Kidney glomerular epithelial cell (primary cell): Measurements from ENCODE around the gene PIGO.

ENCODE experiments used
- DNase-seq: peaks from one replicate; lab custom pipeline; 2025; lab: John Stamatoyannopoulos, UW

PIGO gene

GRCh38 chr9:35096035-35096849 lies at the start of gene PIGO:
Gene PIGO (minus strand): TSS chr9:35096591. CDS start chr9:35095565, 1,026 bp downstream.
- DNase-seq, result peak; percentile 59

- no peak for DNase-seq
Observed at GRCh38 chr9:35142037-35142436, 45.6 kb upstream of the PIGO start.

GRCh38 chr9:35140093-35140492 lies 43.7 kb upstream of the PIGO start:
- DNase-seq, result no peak

DNA sequence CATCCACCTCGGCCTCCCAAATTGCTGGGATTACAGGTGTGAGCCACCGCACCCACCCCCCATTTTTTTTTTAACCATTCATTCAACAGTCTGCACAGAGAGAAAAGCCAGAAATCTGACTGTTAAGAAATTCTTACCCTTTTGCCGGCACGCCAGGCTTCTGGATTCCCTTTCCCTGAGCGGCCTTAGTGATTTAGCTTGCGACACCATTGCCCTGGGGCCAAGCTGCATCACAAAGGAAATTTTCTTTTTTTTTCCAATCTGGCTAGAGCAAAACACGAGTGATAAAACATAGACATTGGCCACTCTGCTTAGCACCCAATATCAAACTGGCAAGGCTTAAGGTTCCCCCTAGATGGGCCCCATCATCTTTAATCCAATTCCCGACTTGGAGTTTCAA lies 40.5 kb upstream of the PIGO start:
- DNase-seq, result no peak

- DNase-seq, result no peak
Observed at GRCh38 chr9:35135988-35136387, 39.6 kb upstream of the PIGO start.

DNA sequence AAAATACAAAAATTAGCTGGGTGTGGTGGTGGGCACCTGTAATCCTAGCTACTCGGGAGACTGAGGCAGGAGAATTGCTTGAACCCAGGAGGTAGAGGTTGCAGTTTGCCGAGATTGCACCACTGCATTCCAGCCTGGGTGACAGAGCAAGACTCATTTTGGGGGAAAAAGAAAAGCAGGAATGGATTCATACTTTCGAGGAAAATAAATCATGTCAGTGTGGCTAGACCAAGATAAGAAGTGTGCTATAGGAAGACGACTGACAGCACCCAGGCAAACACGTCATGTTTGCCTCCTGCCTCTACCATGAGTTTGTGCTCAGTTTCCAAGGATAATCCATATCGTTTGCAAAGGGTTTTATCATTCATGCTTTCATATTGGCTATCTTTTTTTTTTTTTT lies 38.5 kb upstream of the PIGO start:
- DNase-seq, result no peak

DNA sequence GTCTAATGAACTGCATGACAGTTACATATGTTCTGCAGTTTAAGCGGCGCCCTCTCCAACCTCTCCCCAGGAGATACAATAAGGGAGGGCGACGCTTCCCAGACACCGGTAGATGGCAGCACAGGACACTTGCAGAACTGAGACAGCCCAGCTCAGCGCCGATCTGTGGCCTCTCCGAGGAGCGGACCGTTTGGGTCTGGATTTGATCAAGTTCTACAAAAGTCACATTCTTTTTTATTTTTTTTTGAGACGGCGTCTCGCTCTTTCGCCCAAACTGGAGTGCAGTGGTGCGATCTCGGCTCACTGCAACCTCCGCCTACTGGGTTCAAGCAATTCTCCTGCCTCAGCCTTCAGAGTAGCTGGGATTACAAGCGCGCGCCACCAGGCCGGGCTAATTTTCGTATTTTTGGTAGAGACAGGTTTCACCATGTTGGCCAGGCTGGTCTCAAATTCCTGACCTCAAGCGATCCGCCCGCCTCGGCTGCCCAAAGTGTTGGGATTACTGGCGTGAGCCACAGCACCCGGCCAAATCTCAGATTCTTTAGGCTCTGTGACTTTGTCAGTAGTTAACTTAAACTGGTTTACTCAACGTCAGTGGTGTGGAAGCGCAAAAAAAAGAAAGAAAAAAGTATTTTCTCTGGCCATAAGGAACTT lies 20.6 kb upstream of the PIGO start:
- peak; percentile 95 for DNase-seq

- no peak for DNase-seq
Observed at GRCh38 chr9:35116539-35116897, 20.1 kb upstream of the PIGO start.

DNA sequence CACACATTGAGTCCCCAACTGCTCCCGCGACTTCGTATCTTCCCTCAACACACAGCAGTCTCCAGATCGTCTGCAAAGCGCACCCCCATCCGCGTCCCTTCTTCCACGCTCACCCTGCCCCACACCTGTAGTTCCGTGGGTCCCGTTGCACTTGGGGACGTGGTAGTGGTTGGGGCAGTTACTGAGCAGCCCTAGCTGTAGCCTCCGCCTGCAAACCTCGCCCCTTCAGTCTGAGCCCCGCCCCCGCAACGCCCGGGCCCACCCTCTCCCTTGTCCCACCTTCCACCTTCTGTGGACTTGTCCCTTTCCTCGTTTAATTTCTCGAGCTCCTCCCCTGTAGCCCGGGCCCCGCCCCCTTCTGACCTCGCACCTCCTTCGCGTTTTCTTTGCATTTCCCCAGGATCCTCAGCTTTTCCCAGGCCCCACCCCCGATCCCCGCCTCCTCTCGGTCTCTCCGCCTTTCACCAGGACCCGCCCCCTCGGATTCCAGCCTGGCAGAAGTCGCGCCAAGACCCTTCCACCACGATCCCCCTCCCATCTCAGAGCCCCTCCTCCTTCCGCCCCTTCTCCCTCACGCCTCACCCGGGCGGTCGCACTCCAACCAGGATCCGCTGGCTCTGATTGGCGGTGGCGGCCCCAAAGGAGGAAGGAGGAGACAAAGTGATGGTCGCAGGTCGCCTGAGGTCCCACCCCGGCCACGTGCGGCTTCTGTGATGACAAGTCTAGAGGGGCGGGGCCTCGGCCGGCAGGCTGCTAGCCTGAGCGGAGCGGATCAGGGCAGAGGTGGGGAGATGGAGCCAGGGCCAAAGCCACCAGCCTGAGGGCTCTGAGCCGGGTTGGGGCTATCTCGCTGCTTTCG lies 19.5 kb upstream of the PIGO start, which contains the start of gene ATOSB:
ATOSB (minus strand) TSS at position 183 of the 859 bp plus-strand sequence. CDS start 7,588 bp downstream, outside the sequence.
- peak; percentile 99 for DNase-seq

- peak; percentile 3 for DNase-seq
Observed at GRCh38 chr9:35114840-35115628, 18.6 kb upstream of the PIGO start.

GRCh38 chr9:35114113-35114839 lies 17.9 kb upstream of the PIGO start:
- DNase-seq, result peak; percentile 94

DNA sequence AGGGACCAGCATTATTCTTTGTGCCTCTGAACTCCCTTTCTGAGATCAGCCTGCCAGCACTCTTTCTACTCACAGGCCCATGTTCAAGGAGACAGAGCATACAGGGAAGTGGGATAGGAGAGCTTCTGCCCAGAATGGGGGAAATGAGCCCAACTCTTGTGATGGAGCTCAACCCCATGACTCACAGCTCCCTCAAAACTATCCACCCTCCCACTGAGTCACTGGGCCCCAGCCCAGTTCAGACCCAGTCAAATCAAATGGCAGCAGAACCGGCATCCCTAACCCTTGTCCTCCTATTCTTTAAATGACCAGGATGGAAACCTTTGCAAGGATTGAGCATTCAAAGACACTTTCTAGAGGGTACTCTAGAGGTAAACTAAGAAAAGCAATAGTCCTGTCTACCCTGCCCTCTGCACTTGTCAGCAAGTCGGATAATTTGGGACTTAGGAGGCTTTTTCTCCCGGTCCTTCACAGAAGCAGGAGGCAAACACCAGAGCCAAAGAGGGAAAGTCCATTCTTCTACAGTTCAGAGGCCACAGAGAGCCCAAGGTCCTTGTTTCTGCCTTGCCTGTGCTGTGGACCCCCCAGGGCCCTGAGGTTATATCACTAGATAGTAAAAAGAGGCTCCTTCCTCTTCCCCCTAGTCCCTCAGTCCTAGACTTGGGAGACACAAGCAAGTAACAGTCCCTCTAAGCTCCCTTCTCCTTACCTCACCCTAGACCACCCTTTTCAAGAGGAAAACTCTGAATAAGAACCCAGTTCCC lies 16.0 kb upstream of the PIGO start:
- no peak for DNase-seq

- peak; percentile 96 for DNase-seq
Observed at GRCh38 chr9:35111001-35111933, 14.9 kb upstream of the PIGO start.

GRCh38 chr9:35110327-35110761 lies 14.0 kb upstream of the PIGO start:
- DNase-seq, result peak; percentile 75

GRCh38 chr9:35108946-35109575 lies 12.7 kb upstream of the PIGO start:
- no peak for DNase-seq

DNA sequence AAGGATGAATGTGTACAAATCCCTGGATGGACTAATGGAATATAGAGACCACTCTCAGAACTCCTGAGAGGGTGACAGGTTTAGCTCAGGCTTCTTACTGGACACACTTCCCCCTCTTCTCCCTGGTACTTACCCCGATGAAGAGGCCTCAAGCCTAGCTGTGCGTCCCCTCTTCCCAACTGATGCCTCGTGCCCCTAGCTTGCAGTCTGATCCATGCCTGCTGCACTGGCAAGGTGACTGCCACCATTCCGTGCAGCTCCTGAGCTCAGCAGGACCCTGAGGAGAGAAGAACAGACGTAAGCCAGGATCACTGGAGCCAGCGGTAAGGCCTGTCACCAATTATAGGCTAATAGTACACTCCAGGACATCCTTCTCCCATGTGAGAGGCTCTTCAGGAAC lies 12.1 kb upstream of the PIGO start:
- no peak for DNase-seq

DNA sequence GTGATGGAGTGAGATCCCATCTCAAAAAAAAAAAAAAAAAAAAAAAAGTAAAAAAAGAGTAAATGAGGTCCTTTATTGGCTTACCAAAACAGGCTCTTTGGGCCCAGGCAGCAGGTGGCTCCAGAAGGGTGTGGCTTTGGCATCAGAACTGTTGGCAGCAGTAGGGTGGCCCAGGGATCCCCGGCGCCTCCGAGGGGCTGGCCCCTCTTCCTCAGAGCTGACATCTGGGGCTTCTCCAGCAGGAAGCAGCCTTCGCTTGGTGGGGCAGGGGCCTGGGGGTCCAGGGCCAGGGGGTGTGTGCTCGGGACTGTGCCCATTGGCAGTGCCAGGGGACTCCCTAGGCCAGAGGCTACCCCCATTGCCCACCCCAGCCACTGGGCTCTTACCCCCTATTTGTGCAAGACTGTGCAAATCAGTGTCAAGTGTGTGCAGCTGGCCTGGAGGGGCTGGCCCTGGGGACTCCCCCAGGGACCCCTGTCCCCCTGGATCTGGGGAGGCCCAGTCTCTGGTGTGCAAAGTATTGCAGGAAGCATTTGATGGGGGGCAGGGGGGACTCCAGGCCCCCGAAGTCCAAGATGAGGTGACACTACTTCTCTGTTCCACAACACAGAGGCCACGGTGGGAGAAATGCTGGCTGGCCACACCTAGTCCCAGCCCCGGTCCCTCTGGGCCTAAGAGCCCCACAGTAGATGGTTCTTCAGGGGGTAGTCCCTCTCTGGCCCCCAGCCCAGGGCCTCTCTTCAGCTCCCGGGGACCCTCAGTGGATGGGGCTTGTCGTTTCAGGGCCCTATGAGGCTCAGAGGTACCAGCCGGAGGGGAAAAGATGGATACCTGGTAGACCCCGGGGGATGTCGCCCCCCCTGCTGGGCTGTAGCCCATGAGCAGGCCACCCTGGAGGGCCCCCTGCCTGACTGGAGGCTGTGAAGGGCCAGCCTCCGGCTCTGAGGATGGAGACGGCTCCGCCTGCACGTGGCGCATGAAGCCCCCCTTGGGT lies 11.2 kb upstream of the PIGO start:
- no peak for DNase-seq
